Peyer's patch (tissue), 4 donors: Measurements from ENCODE around the gene KHDC4.

Source experiments
- CTCF ChIP-seq, 6 experiments: fragments of 450-650 bp in 4 of 6; fragments of 200-600 bp in 2 of 6; sonication (generic) in 1 of 6; IDR thresholded peaks; one replicate each; pipeline ENCODE4 v1.5.1; 2017 to 2019; ENCODE audit warnings: antibody characterized with exemption in 6 of 6, mild to moderate bottlenecking in 3 of 6, moderate library complexity in 1 of 6
- POLR2A ChIP-seq, 2 donors: fragments of 450-650 bp; IDR thresholded peaks; one replicate each; pipeline ENCODE4 v1.5.1; 2017; ENCODE audit warnings: antibody characterized with exemption in 2 of 2, mild to moderate bottlenecking in 2 of 2, moderate library complexity in 2 of 2

- TF ChIP-seq POLR2A (IDR thresholded peaks at IDR 0.05) = no peak
- TF ChIP-seq CTCF (IDR thresholded peaks at IDR 0.05) = no peak
These were observed 52.0 kb downstream of the KHDC4 start for GRCh38 chr1:155882235-155882634.
